Stimulated activated CD8-positive, alpha-beta memory T cell treated with anti-CD3 and anti-CD28 coated beads, Interleukin-7, amount 100 ng/mL, for 1 hour (primary cell): Measurements from ENCODE around the gene CHST10.
"Not testable (repeated sequence)": the region's sequence is repeated elsewhere in the genome, so short reads cannot be mapped to it uniquely, and the experiment has no call there.

Source experiments
- DNase-seq, 2 donors: peaks; one replicate each; pipeline ENCODE4 v3.0.0-alpha.2; 2020; ENCODE audit warnings: low read depth in 2 of 2

Gene CHST10

DNA sequence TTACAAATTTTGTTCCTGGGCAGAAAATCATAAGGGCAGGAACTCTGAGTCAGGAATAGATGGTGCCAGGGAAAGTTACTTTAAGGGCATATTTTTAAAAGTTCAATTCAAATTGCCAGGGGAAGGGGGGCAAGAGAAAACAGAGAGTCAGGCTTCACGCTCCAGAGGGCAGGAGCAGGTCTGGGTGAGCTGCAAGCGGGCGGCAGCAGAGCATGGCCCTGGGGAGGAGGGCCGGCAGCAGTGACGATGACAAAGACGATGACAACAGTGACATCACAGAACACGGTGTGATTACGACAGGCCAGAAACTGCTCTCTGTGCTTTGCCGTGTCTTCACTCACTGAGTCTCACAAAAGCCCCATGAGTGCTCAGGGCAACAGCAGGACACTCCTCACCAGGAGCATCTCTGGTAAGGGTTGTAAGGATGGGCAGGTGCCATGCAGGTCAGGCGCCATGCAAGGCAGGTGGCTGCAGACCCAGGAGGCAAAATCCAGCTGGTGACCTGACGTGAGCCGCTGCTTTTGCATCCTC lies 23.3 kb downstream of the CHST10 start:
- no peak for DNase-seq

DNA sequence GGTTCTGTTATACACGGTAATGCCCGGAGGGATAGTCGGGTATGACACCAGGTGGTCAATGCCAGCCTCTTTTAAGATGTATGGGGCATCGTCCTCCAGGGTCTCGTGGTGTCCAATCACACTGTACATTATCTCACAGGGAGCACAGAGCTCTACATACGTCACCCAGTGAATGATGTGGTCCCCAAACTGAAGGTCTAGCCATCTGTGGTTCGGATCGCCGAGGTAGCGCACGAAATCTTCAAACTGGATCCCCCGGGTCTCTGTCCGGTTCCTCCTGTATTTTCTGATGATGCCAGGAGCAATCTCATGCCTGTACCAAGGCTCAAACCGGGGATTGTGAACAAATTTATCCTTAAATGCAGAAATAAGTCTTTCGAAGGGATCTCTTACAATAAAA lies 24.1 kb downstream of the CHST10 start:
- no peak for DNase-seq

DNA sequence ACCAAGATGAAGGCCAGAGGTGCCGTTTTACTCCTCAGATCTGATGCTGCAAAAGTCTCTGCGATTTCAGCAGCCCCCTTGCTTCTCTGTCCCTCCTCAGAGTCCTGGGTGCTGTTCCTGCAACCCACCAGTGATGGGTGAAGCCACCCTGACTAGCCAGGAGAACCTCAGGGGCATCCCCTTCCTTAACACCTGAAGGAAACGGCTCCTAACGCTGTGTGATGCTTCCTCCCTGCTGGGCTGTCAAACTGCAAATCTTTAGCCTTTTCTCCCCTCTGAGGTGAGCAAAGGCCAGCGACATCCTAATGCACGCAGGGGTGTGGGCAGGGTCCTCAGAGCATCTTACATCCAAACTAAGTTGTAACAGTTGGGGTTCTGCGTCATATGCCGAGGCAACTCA lies 24.8 kb downstream of the CHST10 start:
- no peak for DNase-seq

DNA sequence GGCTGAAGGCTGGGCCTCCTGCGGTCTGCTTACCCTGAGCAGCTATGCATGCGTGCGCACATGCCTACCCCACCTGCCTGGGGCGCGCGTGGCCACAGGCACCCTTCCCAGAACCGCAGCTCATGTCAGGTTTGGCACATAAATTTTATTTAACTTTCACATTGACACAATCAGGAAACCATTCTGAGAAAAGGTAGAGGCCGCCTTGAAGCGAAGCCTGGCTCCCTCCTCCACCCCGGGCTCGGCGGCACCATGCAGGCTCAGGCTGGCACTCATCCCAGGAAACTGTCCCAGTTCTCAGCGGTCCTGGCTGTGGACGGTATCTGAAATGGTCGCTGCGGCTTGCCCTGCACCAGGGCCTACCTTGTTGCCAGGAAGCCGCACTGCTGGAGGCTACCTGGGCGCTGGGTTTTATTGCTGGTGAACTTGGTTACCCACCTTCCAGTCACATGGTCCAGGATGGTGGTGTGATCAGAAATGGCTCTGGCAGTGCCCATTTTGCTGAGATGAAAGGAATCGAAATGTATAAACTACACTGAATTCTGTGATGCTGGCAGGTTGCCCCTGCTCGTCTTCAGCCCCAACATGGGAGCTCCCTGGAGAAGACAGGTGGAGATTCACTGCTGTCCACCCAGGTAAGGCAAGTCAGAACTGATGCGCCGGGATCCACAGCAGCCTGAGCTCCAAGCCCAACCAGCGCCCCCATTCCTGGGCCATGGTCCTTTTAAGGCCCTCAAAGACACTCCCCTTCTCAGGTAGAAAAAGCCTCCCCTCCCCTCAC lies 25.5 kb downstream of the CHST10 start:
- no peak for DNase-seq

DNA sequence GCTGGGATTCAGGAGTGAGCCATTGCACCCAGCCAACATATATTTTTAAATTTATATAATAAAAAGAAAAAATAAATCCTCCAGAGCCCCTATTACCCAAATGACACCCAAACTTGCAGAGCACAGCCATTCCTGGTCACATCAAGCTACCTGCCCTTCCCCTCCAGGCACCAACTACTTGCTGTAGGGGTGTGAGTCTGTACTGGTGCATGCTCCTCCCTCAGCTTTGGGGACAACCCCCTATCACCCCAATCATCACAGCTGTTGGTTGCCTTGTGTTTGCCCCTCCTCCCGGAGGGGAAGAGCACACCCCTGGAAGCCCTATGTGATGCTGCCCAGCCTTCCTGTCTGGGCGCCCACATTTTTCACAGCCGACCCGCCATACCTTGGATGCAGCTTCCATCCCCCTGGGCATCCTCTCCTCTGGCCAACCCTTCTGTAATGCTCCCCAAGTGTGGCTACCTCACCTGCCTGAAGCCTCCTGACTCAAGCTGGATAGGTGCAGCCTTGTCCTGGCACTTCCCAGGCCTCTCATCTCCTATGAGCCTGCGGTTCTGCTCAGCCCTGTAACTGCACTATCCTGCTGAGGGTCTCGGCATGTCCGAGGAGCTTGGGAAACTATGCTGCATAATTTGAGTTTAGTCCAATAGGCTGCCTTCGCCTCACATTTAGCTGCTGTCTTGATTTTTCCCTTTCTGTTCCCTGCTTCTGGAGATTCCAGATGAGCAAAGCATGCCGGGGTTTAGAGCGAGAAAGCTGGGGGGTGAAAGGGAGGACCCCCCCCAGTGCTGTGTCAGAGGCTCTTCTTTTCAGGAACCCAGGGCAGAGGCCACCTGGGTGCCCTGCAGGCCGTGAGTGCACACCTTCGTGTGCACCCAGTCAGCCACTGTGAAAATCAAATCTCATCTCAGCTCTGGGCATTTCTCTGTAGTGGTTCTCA lies 27.2 kb downstream of the CHST10 start:
- DNase-seq = no peak

DNA sequence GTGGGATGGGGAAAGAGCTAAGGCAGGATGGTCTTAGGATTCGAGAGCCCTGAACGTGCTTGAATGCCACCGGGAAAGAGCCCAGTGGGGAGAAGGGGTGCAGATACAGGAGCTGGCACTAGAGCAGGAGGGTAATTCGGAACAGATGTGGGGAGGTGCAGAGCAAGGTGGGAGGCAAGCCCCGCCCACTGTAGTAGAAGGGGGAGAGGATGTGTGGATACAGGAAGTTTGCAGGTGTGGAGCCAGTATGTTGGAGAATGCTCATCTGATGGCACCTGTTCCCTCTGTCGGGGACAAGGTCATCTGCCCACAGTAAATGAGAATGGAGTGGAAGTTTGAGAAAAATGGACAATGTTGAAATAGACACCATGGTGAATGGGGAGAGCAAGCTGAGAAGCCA lies 28.8 kb downstream of the CHST10 start:
- no peak for DNase-seq

DNA sequence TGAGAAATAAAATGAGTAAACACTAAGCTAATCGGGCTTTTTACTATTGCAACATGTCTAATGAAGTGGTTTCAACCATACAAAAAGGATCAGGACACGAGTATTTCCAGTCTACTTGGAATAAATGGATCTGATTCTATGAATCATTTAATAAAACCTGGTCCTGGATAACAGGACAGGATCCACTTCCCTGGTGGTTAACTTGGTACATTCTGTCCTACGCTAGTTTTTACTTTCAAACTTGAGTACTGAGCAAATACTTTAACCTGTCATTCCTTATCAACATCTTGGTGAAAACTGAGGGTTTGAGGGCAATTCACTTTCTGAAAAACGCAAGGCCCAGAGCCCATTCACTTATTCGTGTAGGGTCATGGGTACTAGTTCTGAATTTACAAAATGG lies 33.5 kb downstream of the CHST10 start:
- no peak for DNase-seq

DNA sequence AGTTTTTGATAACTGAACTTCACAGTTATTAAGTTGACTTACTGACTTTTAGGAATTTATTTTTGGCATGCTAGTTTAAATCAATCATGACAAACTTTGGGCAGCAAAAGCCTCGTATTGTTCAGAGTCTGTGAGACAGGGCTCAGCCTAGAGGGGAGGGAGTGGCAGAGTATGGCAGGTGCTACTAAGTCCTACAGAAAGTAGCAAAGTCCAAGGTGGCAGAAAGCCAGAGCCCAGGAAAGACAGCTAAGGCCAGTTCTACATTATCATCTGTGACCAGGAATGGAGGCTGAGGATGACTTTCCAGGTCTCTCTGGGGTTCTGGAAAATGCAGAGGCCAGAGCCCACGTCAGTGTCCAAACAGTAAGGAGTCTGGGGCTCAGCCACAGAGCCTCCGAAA lies 34.2 kb downstream of the CHST10 start:
- DNase-seq = no peak

DNA sequence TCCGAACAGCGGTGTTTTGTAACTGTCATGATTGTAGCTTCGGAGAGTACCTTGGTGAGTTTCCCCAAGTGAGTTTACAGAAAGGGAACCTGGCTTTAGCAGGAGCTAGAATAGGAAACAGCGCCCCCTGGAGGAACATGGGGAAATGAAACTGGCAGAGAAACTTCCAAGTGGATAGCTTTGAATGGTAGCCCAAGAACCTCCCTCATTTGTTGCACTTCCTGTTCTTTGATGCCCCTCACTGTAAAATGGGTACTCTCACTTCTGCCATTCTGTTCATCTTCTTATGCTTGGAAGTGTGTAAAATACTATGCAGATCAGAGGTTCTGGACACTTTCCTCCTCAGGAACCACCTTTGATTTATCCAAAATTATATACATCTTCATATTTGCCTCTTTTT lies 36.2 kb downstream of the CHST10 start:
- peak; percentile 17 to 58 for DNase-seq

DNA sequence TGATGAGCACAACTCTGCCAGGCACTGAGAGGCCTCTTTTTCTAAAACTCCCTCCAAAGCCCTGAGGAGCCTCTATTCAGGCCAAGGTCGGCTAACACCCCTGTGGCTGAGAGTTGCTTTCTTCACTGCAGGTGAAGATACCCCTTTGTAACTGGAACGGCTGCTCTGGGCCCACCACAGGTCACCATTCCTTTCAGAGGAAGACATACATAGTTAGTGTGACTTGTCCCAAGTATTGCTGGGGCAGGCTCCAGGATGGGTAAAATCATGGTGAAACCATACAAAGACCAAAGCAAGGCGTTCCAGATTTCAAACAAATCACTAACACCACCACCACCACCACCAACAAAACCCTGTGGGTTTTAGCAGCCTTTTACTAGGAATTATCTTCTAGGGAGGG lies 36.8 kb downstream of the CHST10 start:
- no peak for DNase-seq

DNA sequence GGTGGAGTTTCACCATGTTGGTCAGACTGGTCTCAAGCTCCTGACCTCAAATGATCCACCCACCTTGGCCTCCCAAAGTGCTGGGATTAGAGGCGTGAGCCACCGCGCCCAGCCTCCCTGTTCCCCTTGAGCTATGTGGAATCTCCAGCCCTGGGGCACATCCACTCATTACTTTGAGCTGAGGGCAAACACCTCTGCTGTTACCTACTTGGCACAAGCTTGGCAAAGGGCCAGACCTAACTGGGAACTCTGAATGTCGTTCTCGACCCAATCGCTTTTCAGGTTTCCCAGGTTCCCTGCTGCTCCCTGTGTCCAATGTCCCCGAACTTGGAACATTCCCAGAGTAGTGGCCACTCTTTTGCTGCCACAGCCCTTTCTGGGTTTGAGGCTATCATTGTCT lies 40.6 kb downstream of the CHST10 start:
- DNase-seq = no peak

DNA sequence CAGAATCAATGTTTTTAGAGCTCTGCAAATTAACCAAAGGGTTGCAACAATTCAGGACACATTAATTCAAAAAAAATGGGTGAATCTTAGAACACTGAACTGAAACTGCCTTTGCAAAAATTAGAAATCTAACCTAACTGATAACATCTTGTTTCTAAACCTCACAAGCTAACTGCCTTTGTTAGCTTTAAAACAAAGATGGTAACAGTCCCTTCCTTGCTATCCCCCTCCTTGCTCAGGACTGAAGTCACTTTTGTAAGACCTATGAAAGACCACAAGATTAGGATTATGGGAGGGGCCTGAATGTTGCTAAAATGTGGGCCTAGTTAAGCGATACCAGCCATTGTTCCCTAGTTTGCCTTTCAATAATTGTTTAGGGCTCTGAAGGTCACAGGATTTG lies 50.3 kb downstream of the CHST10 start:
- no peak for DNase-seq

DNA sequence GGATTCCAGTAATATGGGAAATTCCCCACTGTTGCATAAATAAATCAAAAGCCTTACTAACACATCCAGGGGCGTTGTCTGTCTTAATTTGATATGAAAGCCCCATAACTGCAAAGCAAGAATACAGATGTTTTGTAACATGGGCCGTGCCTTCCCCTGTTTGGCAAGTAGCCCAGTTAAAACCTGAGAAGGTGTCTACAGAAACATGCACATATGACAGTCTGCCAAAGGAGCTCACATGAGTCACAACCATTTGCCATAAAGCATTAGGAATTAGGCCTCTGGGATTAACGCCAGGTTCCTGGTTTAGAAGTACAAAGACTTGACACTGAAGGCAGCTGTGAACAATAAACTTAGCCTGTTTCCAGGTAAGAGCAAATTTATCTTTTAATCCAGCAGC lies 52.0 kb downstream of the CHST10 start:
- DNase-seq = no peak

DNA sequence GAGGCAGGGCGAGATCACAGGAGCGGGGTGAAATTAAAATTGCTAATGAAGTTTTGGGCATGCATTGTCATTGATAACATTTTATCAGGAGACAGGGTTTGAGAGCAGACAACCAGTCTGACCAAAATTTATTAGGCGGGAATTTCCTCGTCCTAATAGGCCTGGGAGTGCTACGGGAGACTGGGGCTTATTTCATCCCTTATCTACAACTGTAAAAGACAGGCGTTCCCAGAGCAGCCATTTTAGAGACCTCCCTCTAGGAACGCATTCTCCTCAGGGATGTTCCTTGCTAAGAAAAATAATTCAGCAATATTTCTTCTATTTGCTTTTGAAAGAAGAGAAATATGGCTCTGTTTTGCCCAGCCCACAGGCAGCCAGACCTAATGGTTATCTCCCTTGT lies 55.2 kb downstream of the CHST10 start:
- DNase-seq = not testable (repeated sequence)

DNA sequence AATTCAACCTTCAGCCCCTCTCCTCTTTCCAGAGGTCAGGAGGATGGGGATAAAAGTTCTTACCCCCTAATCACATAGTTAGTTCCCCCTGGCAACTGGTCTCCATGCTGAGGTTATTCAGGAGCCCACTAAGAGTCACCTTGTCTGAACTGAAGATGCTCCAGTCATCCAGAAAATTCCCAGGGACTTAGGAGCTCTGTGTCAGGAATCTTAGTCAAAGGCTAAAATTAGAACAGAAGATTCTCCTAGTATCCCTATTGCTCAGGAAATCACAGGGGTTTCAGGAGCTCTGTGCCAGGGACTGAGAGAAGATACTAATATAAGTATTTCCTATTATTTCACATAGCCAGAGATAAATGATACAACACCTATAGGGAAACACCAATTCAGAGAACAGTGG lies 57.9 kb downstream of the CHST10 start:
- no peak for DNase-seq

DNA sequence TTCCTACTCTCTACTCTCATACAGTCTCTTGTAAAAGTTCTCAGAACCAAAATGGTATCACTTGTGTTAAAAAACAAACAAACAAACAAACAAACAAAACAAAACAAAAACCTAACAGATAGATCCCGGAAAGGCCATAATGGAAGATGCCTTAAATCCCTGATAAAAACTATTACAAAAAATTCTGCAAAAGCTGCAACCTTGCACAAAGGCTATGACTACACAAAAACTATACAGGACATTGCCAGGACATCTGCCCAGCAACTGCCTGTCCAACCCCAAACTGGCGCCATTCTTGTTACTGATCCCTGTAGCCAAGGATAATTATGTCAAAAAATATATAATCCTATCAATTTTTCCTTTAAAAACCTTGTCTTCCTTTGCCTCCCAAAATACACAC lies 58.9 kb downstream of the CHST10 start:
- DNase-seq = no peak

DNA sequence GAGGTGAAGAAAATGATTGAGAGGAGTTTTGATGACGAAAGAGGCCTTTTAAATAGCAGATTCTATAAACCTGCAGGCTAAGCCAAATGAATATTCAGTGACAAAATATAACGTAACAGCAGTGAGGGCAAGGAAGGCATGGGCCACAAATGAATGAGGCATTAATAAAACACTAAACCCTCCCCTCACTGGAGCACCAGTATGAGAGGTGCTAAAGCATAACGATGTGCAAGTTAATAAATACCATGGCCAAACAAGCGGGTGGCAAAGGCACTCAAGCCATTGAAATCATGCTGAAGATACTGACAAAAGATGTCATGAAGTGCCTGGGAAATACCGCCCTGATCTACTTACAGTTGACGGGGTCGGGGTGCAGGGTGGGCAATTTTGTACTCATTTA lies 64.9 kb downstream of the CHST10 start:
- no peak for DNase-seq

DNA sequence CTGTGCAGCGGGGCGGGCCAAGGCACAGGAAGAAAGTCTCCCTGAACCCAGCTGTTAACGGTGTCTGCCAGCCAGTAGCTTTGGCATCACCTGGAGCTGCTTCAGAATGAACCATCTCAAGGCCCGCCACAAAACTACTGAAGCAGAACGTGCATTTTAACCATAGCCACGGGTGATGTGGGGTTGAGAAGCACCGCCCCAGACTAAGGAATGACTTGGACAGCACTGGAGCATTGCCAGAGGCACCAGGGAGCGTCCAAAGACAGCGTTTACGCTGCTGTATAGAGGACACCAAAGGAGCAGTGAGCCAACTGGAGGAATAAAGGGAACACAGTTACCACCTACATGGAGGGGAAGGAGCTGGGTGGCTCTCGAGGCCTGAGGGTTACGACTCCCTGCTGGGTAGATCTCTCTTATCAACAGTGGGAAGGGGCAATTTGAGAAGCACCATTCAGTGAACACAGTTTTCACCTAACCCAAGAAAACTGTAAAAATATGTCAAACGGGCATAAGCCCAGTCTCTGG lies 66.7 kb downstream of the CHST10 start:
- no peak for DNase-seq

DNA sequence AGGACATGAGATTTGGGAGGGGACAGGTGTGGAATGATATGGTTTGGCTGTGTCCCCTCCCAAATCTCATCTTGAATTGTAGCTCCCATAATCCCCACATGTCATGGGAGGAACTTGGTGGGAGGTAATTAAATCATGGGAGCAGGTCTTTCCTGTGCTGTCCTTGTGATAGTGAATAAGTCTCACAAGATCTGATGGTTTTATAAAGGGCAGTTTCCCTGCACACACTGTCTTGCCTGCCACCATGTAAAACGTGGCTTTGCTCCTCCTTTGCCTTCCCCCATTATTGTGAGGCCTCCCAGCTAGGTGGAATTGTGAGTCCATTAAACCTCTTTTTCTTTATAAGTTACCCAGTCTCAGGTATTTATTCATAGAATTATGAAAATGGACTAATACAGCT lies 72.3 kb downstream of the CHST10 start:
- DNase-seq = not testable (repeated sequence)

DNA sequence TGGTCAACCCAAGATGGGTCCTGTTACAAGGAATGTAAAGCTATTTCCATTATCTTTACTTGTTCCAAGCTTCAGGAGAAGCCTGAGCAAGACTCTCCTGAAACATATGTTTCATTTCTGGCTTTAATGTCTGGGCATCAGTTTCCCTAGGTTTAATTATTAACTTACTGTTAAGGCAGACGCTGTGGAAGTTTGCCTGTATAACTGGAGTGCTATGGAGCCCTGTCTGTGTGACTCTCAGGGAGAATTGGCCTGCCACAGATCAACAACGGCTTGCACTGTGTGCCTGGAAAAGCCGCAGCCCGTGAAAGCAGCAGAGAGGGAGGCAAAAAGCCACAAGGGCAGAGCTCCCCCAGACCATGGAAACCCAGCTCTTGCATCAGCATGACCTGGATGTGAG lies 73.0 kb downstream of the CHST10 start:
- DNase-seq = no peak

DNA sequence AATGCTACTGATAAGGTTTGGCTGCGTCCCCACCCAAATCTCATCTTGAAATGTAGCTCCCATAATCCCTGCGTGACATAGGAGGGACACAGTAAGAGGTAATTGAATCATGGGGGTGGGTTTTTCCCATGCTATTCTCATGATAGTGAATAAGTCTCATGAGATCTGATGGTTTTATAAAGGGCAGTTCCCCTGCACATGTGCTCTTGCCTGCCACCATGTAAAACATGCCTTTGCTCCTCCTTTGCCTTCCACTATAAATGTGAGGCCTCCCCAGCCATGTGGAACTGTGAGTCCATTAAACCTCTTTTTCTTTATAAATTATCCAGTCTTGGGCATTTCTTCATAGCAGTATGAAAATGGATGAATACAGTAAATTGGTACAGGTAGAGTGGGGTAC lies 75.0 kb downstream of the CHST10 start:
- not testable (repeated sequence) for DNase-seq
